Lung (tissue), 12 donors: Measurements from ENCODE around the gene PTPRN2. TPM values are rescaled to one million over a fixed set of nuclear protein-coding genes. Genes with fewer than 3 reads are reported as not detected.

ENCODE experiments used
- ATAC-seq: fragments of 200-7000 bp; cut with Tn5 transposase; one replicate; pipeline ENCODE4 v1.9.1; 2020; ENCODE audit warnings: moderate number of reproducible peaks; ENCODE audit not compliant: insufficient read depth, low FRiP score
- DNase-seq, 3 donors: peaks; one replicate each; pipeline ENCODE4 v3.0.0-alpha.2; 2013 to 2017
- H3K27ac ChIP-seq, 2 donors: one replicate each; pipeline ENCODE4 v1.5.1; 2013; ENCODE audit warnings: mild to moderate bottlenecking in 2 of 2, moderate library complexity in 2 of 2, control low read depth in 1 of 2, inconsistent platforms in 1 of 2, low read depth in 1 of 2, low read length in 1 of 2
- H3K27me3 ChIP-seq, 3 donors: one replicate each; pipeline ENCODE4 v1.5.1; 2013; ENCODE audit warnings: low read length in 2 of 3; ENCODE audit not compliant: control insufficient read depth in 3 of 3, insufficient read depth in 3 of 3
- H3K36me3 ChIP-seq, 4 donors: one replicate each; pipeline ENCODE4 v1.5.1; 2013; ENCODE audit warnings: low read length in 4 of 4, mild to moderate bottlenecking in 1 of 4, moderate library complexity in 1 of 4; ENCODE audit not compliant: control insufficient read depth in 4 of 4, insufficient read depth in 4 of 4
- H3K4me1 ChIP-seq, 5 donors: one replicate each; pipeline ENCODE4 v1.5.1; 2013; ENCODE audit warnings: low read length in 5 of 5, mild to moderate bottlenecking in 2 of 5, moderate library complexity in 1 of 5; ENCODE audit not compliant: control insufficient read depth in 5 of 5, insufficient read depth in 5 of 5
- H3K4me3 ChIP-seq: one replicate; pipeline ENCODE4 v1.5.1; 2013; ENCODE audit warnings: mild to moderate bottlenecking, control low read depth, moderate library complexity
- H3K9ac ChIP-seq, 2 donors: one replicate each; pipeline ENCODE4 v1.5.1; 2013; ENCODE audit warnings: low read length in 2 of 2, control low read depth in 1 of 2; ENCODE audit not compliant: insufficient read depth in 1 of 2
- H3K9me3 ChIP-seq, 4 donors: one replicate each; pipeline ENCODE4 v1.5.1; 2013; ENCODE audit warnings: low read length in 3 of 4, mild to moderate bottlenecking in 1 of 4, moderate library complexity in 1 of 4; ENCODE audit not compliant: control insufficient read depth in 4 of 4, insufficient read depth in 3 of 4
- CTCF ChIP-seq: IDR thresholded peaks from 2 replicates; pipeline ENCODE4 v1.5.1; 2012; ENCODE audit warnings: mild to moderate bottlenecking; ENCODE audit errors: control extremely low read depth, extremely low read depth
- WGBS, 2 donors: extraction: QIAGEN DNeasy Blood & Tissue Kit; methylation state at CpG; one replicate each; pipeline ENCODE4 v1.1.7; 2013; 5-methylcytosine and 5-hydroxymethylcytosine counted together
- polyA plus RNA-seq, 2 donors: library from polyadenylated mRNA; stranded (reverse); fragments of 200-250 nt; gene quantifications; one replicate each; pipeline ENCODE4 v1.2.1, GENCODE V29; 2013
- total RNA-seq, 2 donors: library from RNA; depleted of rRNA in 1 of 2; stranded (reverse); fragments of >200 nt in 1 of 2; gene quantifications; one replicate each; pipeline ENCODE4 v1.2.1, GENCODE V29; 2014 to 2021
- donor health status: control.
- donor health status: control.
- donor health status: Bipolar disorder and iron deficiency.
- donor health status: healthy.
- donor health status: DM: yes; HTN: yes; CAD: no.

PTPRN2 gene
- total and polyA plus RNA-seq, 4 donors: 2.1 to 7.4 (median 4.4) TPM

GRCh38 chr7:158501393-158502067 is 86.1 kb downstream of the PTPRN2 start:
- peaks cover 0 to 14% (median 0%) of the 10 kb centered on the region in 4 donors for H3K9me3 ChIP-seq
- H3K4me1 ChIP-seq: peaks cover 0 to 13% (median 3%) of the 10 kb centered on the region in 5 donors
- WGBS, 2 donors: 85 to 87% methylated on average over 28 of the region's 28 CpGs
- H3K4me3 ChIP-seq: no peak overlapping the region
- no peaks in the 10 kb centered on the region for H3K27me3 ChIP-seq
- no peak overlapping the region for H3K9ac ChIP-seq
- ATAC-seq (no peak), DNase-seq (no peak)
- no peak for TF ChIP-seq CTCF
- no peaks in the 10 kb centered on the region for H3K36me3 ChIP-seq
- H3K27ac ChIP-seq: no peak overlapping the region

- Histone ChIP-seq H3K4me1 (peaks cover 0 to 15% (median 3%) of the 10 kb centered on the region in 5 donors), H3K27ac (no peak overlapping the region), H3K4me3 (no peak overlapping the region), H3K36me3 (no peaks in the 10 kb centered on the region), H3K9ac (no peak overlapping the region), H3K9me3 (peaks cover 0 to 5% (median 0%) of the 10 kb centered on the region in 4 donors), H3K27me3 (peaks cover 0 to 2% (median 0%) of the 10 kb centered on the region in 3 donors)
- WGBS, 2 donors: 63 to 70% methylated on average over 29 of the region's 29 CpGs
- DNase-seq (peak in 1 of 3 donors; percentile 25), ATAC-seq (no peak)
- no peak for TF ChIP-seq CTCF
Measured at GRCh38 chr7:158500651-158501052, 87.0 kb downstream of the PTPRN2 start.

GRCh38 chr7:158499082-158499455 is 88.6 kb downstream of the PTPRN2 start:
- DNase-seq: peak; percentile 69 to 77 (median 76)
- WGBS, 2 donors: 92 to 93% methylated on average over 4 of the region's 4 CpGs

More at GRCh38 chr7:158499082-158499455, 88.6 kb downstream of the PTPRN2 start:
- TF ChIP-seq CTCF: no peak
- Histone ChIP-seq H3K27ac (no peak overlapping the region), H3K9me3 (peaks cover 0 to 1% (median 0%) of the 10 kb centered on the region in 4 donors), H3K9ac (no peak overlapping the region), H3K36me3 (no peaks in the 10 kb centered on the region), H3K27me3 (peaks cover 0 to 7% (median 0%) of the 10 kb centered on the region in 3 donors), H3K4me3 (no peak overlapping the region), H3K4me1 (peaks cover 0 to 19% (median 3%) of the 10 kb centered on the region in 5 donors)
- ATAC-seq: no peak
